Measurements from ENCODE around the gene PALM.

PALM gene

DNA sequence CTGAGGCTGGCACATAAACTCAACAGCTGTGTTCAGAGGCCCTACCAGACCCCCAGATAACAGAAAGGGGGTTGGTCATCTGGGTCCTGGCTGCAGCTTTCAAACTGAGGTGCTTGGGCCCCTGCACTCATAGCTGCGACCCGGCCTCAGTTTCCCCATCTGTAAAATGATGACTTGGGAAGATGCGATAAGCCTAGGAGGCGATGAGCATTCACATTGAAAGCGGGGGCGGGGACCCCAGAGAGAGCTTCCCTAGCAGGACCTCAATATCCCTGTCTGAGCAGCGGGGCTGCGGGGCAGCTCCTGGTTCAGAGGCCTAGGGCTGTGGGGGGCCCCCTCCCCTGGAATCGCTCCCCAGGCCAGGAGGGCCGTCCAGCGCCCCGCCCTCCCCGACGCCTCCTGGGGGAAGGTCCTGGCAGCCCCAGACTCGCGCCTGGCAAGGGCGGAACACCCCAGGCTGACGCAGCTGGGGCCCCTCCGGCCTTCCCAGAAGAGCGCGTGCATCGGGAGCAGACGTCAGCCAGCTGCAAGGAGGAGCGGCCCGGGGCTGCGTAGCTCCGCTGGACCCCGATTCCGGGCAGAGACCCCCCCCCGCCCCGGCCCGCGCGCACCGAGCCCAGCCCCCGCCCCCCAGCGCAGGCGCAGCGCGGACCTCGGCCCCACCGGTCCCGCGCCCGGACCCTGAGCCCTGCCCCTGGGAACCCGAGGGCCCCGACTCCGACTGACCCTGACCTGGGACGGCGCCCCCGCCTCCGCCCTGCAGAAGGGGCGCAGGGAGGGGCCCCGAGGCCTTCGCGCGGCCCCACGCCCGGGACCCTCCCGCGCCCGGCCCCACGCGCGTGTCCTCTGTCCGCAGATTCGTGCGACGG is 29.1 kb upstream of the PALM start:
- ATAC-seq: peak; percentile 14
- TF ChIP-seq, protein P1, sequence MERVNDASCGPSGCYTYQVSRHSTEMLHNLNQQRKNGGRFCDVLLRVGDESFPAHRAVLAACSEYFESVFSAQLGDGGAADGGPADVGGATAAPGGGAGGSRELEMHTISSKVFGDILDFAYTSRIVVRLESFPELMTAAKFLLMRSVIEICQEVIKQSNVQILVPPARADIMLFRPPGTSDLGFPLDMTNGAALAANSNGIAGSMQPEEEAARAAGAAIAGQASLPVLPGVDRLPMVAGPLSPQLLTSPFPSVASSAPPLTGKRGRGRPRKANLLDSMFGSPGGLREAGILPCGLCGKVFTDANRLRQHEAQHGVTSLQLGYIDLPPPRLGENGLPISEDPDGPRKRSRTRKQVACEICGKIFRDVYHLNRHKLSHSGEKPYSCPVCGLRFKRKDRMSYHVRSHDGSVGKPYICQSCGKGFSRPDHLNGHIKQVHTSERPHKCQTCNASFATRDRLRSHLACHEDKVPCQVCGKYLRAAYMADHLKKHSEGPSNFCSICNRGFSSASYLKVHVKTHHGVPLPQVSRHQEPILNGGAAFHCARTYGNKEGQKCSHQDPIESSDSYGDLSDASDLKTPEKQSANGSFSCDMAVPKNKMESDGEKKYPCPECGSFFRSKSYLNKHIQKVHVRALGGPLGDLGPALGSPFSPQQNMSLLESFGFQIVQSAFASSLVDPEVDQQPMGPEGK (CRISPR knock-in tag; IDR thresholded peaks at IDR 0.05; ENCODE audit: borderline replicate concordance): peak; percentile 84; the same call in 1 of the 2 replicates
- no peak for TF ChIP-seq BACH2 (CRISPR knock-in tag; IDR thresholded peaks at IDR 0.05; ENCODE audit: borderline replicate concordance)

DNA sequence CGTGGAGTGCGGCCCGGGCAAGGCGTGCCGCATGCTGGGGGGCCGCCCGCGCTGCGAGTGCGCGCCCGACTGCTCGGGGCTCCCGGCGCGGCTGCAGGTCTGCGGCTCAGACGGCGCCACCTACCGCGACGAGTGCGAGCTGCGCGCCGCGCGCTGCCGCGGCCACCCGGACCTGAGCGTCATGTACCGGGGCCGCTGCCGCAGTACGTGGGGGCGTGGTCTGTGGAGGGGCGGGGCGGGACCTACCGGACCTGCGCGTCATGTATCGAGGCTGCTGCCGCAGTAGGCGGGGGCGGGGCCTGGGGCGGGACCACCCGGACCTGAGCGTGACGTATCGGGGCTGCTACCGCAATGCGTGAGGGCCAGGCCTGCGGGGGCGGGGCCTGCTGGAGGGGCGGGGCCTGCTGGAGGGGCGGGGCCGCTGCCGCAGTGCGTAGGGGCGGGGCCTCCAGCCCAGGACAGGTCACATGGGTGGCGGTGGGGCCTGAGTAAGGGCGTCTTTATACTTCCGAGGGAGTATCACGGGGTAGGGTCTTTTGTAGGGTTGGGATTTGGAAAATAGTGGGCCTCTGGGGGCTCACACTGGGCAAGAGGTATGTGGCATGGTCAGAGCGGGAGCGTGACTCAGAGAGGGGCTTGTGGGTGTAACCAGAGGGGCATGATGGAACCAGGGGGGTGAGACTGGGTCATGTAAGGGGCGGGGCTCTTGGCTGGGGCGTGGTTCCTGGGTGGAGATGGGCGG is 28.3 kb upstream of the PALM start:
- peak; percentile 70 for ATAC-seq
- TF ChIP-seq GLIS3 (CRISPR knock-in tag; IDR thresholded peaks at IDR 0.05): no peak
- TF ChIP-seq CSDC2 (CRISPR knock-in tag; IDR thresholded peaks at IDR 0.05): no peak
- no peak for TF ChIP-seq PPARA (CRISPR knock-in tag; IDR thresholded peaks at IDR 0.05; ENCODE audit: borderline replicate concordance)

DNA sequence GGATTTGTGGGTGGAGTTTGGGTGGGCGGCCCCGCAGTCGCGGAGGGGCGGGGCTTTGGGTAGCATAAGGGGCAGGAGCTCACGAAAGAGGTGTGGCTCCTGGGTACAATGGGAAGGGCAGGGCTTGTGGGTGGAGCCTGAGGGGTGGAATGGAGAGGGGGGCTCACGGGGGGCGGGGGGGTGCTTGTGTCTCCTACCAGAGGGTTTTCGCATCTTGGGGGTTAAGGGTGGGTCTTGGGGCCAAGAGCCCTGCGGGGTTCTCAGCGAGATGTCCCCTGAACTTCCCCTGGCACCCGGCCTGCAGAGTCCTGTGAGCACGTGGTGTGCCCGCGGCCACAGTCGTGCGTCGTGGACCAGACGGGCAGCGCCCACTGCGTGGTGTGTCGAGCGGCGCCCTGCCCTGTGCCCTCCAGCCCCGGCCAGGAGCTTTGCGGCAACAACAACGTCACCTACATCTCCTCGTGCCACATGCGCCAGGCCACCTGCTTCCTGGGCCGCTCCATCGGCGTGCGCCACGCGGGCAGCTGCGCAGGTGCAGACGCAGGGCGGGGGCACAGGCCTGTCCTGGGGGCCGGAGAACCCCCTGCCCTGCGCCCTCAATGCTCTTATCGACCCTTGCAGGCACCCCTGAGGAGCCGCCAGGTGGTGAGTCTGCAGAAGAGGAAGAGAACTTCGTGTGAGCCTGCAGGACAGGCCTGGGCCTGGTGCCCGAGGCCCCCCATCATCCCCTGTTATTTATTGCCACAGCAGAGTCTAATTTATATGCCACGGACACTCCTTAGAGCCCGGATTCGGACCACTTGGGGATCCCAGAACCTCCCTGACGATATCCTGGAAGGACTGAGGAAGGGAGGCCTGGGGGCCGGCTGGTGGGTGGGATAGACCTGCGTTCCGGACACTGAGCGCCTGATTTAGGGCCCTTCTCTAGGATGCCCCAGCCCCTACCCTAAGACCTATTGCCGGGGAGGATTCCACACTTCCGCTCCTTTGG is 27.4 kb upstream of the PALM start:
- ATAC-seq: peak; percentile 66

DNA sequence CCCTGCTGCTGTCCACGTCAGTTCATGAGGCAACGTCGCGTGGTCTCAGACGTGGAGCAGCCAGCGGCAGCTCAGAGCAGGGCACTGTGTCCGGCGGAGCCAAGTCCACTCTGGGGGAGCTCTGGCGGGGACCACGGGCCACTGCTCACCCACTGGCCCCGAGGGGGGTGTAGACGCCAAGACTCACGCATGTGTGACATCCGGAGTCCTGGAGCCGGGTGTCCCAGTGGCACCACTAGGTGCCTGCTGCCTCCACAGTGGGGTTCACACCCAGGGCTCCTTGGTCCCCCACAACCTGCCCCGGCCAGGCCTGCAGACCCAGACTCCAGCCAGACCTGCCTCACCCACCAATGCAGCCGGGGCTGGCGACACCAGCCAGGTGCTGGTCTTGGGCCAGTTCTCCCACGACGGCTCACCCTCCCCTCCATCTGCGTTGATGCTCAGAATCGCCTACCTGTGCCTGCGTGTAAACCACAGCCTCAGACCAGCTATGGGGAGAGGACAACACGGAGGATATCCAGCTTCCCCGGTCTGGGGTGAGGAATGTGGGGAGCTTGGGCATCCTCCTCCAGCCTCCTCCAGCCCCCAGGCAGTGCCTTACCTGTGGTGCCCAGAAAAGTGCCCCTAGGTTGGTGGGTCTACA is 25.9 kb upstream of the PALM start:
- ATAC-seq: no peak
- TF ChIP-seq, protein P2, sequence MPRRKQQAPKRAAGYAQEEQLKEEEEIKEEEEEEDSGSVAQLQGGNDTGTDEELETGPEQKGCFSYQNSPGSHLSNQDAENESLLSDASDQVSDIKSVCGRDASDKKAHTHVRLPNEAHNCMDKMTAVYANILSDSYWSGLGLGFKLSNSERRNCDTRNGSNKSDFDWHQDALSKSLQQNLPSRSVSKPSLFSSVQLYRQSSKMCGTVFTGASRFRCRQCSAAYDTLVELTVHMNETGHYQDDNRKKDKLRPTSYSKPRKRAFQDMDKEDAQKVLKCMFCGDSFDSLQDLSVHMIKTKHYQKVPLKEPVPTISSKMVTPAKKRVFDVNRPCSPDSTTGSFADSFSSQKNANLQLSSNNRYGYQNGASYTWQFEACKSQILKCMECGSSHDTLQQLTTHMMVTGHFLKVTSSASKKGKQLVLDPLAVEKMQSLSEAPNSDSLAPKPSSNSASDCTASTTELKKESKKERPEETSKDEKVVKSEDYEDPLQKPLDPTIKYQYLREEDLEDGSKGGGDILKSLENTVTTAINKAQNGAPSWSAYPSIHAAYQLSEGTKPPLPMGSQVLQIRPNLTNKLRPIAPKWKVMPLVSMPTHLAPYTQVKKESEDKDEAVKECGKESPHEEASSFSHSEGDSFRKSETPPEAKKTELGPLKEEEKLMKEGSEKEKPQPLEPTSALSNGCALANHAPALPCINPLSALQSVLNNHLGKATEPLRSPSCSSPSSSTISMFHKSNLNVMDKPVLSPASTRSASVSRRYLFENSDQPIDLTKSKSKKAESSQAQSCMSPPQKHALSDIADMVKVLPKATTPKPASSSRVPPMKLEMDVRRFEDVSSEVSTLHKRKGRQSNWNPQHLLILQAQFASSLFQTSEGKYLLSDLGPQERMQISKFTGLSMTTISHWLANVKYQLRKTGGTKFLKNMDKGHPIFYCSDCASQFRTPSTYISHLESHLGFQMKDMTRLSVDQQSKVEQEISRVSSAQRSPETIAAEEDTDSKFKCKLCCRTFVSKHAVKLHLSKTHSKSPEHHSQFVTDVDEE (CRISPR knock-in tag; IDR thresholded peaks at IDR 0.05): no peak
- TF ChIP-seq ESRRG (CRISPR knock-in tag; IDR thresholded peaks at IDR 0.05): no peak
- no peak for TF ChIP-seq ARNTL (CRISPR knock-in tag; IDR thresholded peaks at IDR 0.05; ENCODE audit: borderline replicate concordance, low read depth)
- TF ChIP-seq, protein P3, sequence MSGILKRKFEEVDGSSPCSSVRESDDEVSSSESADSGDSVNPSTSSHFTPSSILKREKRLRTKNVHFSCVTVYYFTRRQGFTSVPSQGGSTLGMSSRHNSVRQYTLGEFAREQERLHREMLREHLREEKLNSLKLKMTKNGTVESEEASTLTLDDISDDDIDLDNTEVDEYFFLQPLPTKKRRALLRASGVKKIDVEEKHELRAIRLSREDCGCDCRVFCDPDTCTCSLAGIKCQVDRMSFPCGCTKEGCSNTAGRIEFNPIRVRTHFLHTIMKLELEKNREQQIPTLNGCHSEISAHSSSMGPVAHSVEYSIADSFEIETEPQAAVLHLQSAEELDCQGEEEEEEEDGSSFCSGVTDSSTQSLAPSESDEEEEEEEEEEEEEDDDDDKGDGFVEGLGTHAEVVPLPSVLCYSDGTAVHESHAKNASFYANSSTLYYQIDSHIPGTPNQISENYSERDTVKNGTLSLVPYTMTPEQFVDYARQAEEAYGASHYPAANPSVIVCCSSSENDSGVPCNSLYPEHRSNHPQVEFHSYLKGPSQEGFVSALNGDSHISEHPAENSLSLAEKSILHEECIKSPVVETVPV (CRISPR knock-in tag; IDR thresholded peaks at IDR 0.05): no peak
- no peak for TF ChIP-seq ZNF565 (CRISPR knock-in tag; conservative IDR thresholded peaks at IDR 0.05; ENCODE audit: low read depth)
- no peak for TF ChIP-seq ZNF8 (CRISPR knock-in tag; IDR thresholded peaks at IDR 0.05)
- TF ChIP-seq, protein P4, sequence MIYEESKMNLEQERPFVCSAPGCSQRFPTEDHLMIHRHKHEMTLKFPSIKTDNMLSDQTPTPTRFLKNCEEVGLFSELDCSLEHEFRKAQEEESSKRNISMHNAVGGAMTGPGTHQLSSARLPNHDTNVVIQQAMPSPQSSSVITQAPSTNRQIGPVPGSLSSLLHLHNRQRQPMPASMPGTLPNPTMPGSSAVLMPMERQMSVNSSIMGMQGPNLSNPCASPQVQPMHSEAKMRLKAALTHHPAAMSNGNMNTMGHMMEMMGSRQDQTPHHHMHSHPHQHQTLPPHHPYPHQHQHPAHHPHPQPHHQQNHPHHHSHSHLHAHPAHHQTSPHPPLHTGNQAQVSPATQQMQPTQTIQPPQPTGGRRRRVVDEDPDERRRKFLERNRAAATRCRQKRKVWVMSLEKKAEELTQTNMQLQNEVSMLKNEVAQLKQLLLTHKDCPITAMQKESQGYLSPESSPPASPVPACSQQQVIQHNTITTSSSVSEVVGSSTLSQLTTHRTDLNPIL (CRISPR knock-in tag; IDR thresholded peaks at IDR 0.05; ENCODE audit: low read depth): no peak
- no peak for TF ChIP-seq BACH2 (CRISPR knock-in tag; IDR thresholded peaks at IDR 0.05; ENCODE audit: borderline replicate concordance)
- no peak for TF ChIP-seq SNAI2 (CRISPR knock-in tag; IDR thresholded peaks at IDR 0.05)
- no peak for TF ChIP-seq ZC3H10 (CRISPR knock-in tag; IDR thresholded peaks at IDR 0.05)

More for the DNA sequence above, 27.4 kb upstream of the PALM start:
- no peak for TF ChIP-seq RARB (CRISPR knock-in tag; IDR thresholded peaks at IDR 0.05)
- TF ChIP-seq, protein P1 (CRISPR knock-in tag; IDR thresholded peaks at IDR 0.05; ENCODE audit: borderline replicate concordance): no peak
- no peak for TF ChIP-seq ZNF8 (CRISPR knock-in tag; IDR thresholded peaks at IDR 0.05)
- no peak for TF ChIP-seq CSDC2 (CRISPR knock-in tag; IDR thresholded peaks at IDR 0.05)
- no peak for TF ChIP-seq ZFP3 (CRISPR knock-in tag; IDR thresholded peaks at IDR 0.05)
- no peak for TF ChIP-seq SNAI2 (CRISPR knock-in tag; IDR thresholded peaks at IDR 0.05)
- TF ChIP-seq, protein P3 (CRISPR knock-in tag; IDR thresholded peaks at IDR 0.05): no peak
- TF ChIP-seq PPARA (CRISPR knock-in tag; IDR thresholded peaks at IDR 0.05; ENCODE audit: borderline replicate concordance): no peak
- no peak for TF ChIP-seq BACH2 (CRISPR knock-in tag; IDR thresholded peaks at IDR 0.05; ENCODE audit: borderline replicate concordance)
- no peak for TF ChIP-seq ZNF70 (CRISPR knock-in tag; IDR thresholded peaks at IDR 0.05)
- no peak for TF ChIP-seq TCF4 (CRISPR knock-in tag; IDR thresholded peaks at IDR 0.05; ENCODE audit: borderline replicate concordance)
- no peak for TF ChIP-seq ESRRG (CRISPR knock-in tag; IDR thresholded peaks at IDR 0.05)
- no peak for TF ChIP-seq GLIS3 (CRISPR knock-in tag; IDR thresholded peaks at IDR 0.05)

All from SK-N-SH treated with all-trans-retinoic acid at 6 μM for 48 hours (cell line).